Measurements from ENCODE around the gene ARNT2. TPM values are rescaled to one million over a fixed set of nuclear protein-coding genes. Genes with fewer than 3 reads are reported as not detected.
"Not testable (repeated sequence)": the region's sequence is repeated elsewhere in the genome, so short reads cannot be mapped to it uniquely, and the experiment has no call there.

Gene ARNT2
- total and polyA plus RNA-seq, 2 experiments from 2014 or later, result 3.9 to 5.3 TPM

DNA sequence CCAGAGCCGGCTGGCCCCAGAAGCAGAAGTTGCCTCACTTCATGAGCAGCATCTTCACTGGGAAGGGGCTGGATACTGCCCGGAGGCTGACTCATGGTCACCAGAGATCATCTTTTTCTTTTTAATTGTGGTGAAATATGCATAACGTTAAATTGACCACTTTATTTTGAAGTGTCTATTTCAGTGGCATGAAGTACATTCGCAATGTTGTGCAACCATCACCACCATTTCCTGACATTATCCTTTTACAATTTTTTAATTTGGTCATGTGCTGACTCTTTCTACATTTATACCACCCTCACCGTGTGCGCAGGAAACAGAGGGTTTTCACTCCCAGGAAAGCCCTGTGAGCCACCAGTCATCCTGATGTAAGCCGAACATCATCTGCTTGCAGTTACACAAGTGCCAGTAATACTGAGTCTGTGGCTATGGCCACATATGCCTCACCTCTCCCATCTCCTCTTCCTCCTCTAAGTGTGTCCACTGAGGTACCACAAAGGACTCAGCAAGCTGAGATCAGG, 239.3 kb downstream of the ARNT2 start:
- H3K4me1 ChIP-seq (ENCODE audit: insufficient read depth), result no peaks in the 10 kb centered on the region
- H3K9me2 ChIP-seq (replicated peaks; ENCODE audit: insufficient read depth), result no peaks in the 10 kb centered on the region
- no peaks in the 10 kb centered on the region for H3K79me2 ChIP-seq
- H3K4me3 ChIP-seq, result no peak overlapping the region
- H3K27me3 ChIP-seq, result no peaks in the 10 kb centered on the region
- no peaks in the 10 kb centered on the region for H3K36me3 ChIP-seq (replicated peaks; ENCODE audit: insufficient read depth, low read depth)
- no peak for TF ChIP-seq EZH2 (IDR thresholded peaks at IDR 0.05; ENCODE audit: borderline replicate concordance)
- no peak for TF ChIP-seq EZH2phosphoT487 (IDR thresholded peaks at IDR 0.05; ENCODE audit: low read depth, severe bottlenecking, unreplicated experiment)
- TF ChIP-seq CTCF (IDR thresholded peaks at IDR 0.05; ENCODE audit: poor library complexity), result no peak
- no peak for DNase-seq (ENCODE audit: low spot score)
- H3K27ac ChIP-seq, result no peak overlapping the region
- no peak overlapping the region for H2AFZ ChIP-seq
- H3K9me3 ChIP-seq (ENCODE audit: low read depth), result no peaks in the 10 kb centered on the region
- H4K20me1 ChIP-seq (ENCODE audit: insufficient read depth, poor library complexity, severe bottlenecking), result no peaks in the 10 kb centered on the region
- no peak overlapping the region for H3K4me2 ChIP-seq
- WGBS (ENCODE audit: low lambda C conversion rate, missing lambda C conversion rate), result 92% methylated on average over 7 of the region's 7 CpGs

- H3K27me3 ChIP-seq, result no peaks in the 10 kb centered on the region
- no peak overlapping the region for H3K4me3 ChIP-seq
- H3K36me3 ChIP-seq (replicated peaks; ENCODE audit: insufficient read depth, low read depth), result no peaks in the 10 kb centered on the region
- no peak for TF ChIP-seq EZH2 (IDR thresholded peaks at IDR 0.05; ENCODE audit: borderline replicate concordance)
- no peak for TF ChIP-seq CTCF (IDR thresholded peaks at IDR 0.05; ENCODE audit: poor library complexity)
- no peak for TF ChIP-seq EZH2phosphoT487 (IDR thresholded peaks at IDR 0.05; ENCODE audit: low read depth, severe bottlenecking, unreplicated experiment)
- no peak overlapping the region for H3K27ac ChIP-seq
- DNase-seq (ENCODE audit: low spot score), result no peak
- no peak overlapping the region for H3K4me2 ChIP-seq
- H3K79me2 ChIP-seq, result no peaks in the 10 kb centered on the region
- no peaks in the 10 kb centered on the region for H3K9me3 ChIP-seq (ENCODE audit: low read depth)
- no peaks in the 10 kb centered on the region for H3K4me1 ChIP-seq (ENCODE audit: insufficient read depth)
- no peaks in the 10 kb centered on the region for H4K20me1 ChIP-seq (ENCODE audit: insufficient read depth, poor library complexity, severe bottlenecking)
- no peaks in the 10 kb centered on the region for H3K9me2 ChIP-seq (replicated peaks; ENCODE audit: insufficient read depth)
- no peak overlapping the region for H2AFZ ChIP-seq
- WGBS (ENCODE audit: low lambda C conversion rate, missing lambda C conversion rate), result 84% methylated on average over 4 of the region's 4 CpGs
Observed at GRCh38 chr15:80645494-80646065, 241.4 kb downstream of the ARNT2 start.

DNA sequence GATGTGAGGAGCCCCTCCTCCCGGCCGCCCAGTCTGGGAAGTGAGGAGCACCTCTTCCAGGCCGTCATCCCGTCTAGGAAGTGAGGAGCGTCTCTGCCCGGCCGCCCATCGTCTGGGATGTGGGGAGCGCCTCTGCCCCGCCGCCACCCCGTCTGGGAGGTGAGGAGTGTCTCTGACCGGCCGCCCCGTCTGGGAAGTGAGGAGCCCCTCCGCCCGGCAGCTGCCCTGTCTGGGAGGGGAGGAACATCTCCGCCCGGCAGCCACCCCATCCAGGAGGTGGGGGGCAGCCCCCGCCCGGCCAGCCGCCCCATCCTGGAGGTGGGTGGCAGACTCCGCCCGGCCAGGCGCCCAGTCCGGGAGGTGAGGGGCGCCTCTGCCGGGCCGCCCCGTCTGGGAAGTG, 243.2 kb downstream of the ARNT2 start:
- not testable (repeated sequence) for H3K27ac ChIP-seq; H3K4me1 ChIP-seq (ENCODE audit: insufficient read depth); DNase-seq (ENCODE audit: low spot score); H3K36me3 ChIP-seq (replicated peaks; ENCODE audit: insufficient read depth, low read depth); H3K4me3 ChIP-seq; H3K27me3 ChIP-seq; H3K79me2 ChIP-seq; H4K20me1 ChIP-seq (ENCODE audit: insufficient read depth, poor library complexity, severe bottlenecking); H3K9me2 ChIP-seq (replicated peaks; ENCODE audit: insufficient read depth); H3K9me3 ChIP-seq (ENCODE audit: low read depth); H2AFZ ChIP-seq; H3K4me2 ChIP-seq
- 98% methylated on average over 14 of the region's 30 CpGs for whole genome bisulfite sequencing (ENCODE audit: low lambda C conversion rate, missing lambda C conversion rate)

Small RNA genes lying within 50 kb of the gene (microRNA-seq; reads per million reads assigned to microRNA genes)
- not detected for gene MIR5572

Other genes starting within 250 kb of the ARNT2 start
- 1.0 and 1.5 TPM in 2 replicates for gene CTXND1, start 152.2 kb upstream of the ARNT2 start, total RNA-seq
- gene CTXND1, start 152.2 kb upstream of the ARNT2 start, polyA plus RNA-seq, result 1.4 and 1.8 TPM in 2 replicates

Data from hepatocyte (in vitro differentiated cells).